Choroid plexus epithelial cell (primary cell): Measurements from ENCODE around the gene HSD3B1.

Experiments used
- DNase-seq: peaks from one replicate; pipeline ENCODE4 v3.0.0-alpha.2; 2010; ENCODE audit warnings: low read depth
- H3K4me3 ChIP-seq: 2 replicates; pipeline ENCODE4 v1.5.1; 2011; ENCODE audit warnings: low read depth, mild to moderate bottlenecking, control low read depth, low read length, moderate library complexity
- CTCF ChIP-seq: conservative IDR thresholded peaks from 2 replicates; pipeline ENCODE4 v1.5.1; 2011; ENCODE audit warnings: low read depth, mild to moderate bottlenecking, control low read depth, inconsistent platforms, low read length, moderate library complexity

The HSD3B1 gene

GRCh38 chr1:119506941-119507340 lies at the start of gene HSD3B1:
Gene HSD3B1, plus strand, starts transcription at chr1:119507210. Its CDS starts 267 bp downstream, at chr1:119507477.
- no peak for DNase-seq
- no peak within 1 kb of the TSS for H3K4me3 ChIP-seq
- TF ChIP-seq CTCF = no peak

GRCh38 chr1:119462964-119463363 lies 44.0 kb upstream of the HSD3B1 start:
- no peak for TF ChIP-seq CTCF
- DNase-seq = no peak

GRCh38 chr1:119463569-119463968 lies 43.4 kb upstream of the HSD3B1 start:
- H3K4me3 ChIP-seq = no peak overlapping the region
- no peak for DNase-seq
- no peak for TF ChIP-seq CTCF

More at GRCh38 chr1:119462964-119463363, 44.0 kb upstream of the HSD3B1 start:
- H3K4me3 ChIP-seq = no peak overlapping the region

GRCh38 chr1:119466445-119466844 lies 40.6 kb upstream of the HSD3B1 start:
- no peak for TF ChIP-seq CTCF
- DNase-seq = no peak
- H3K4me3 ChIP-seq = no peak overlapping the region

- no peak for DNase-seq
- TF ChIP-seq CTCF = no peak
- H3K4me3 ChIP-seq = no peak overlapping the region
These were observed 39.8 kb upstream of the HSD3B1 start for GRCh38 chr1:119467219-119467618.

- H3K4me3 ChIP-seq = no peak overlapping the region
- TF ChIP-seq CTCF = no peak
- no peak for DNase-seq
These were observed 38.9 kb upstream of the HSD3B1 start for GRCh38 chr1:119467857-119468668.

- no peak for TF ChIP-seq CTCF
- no peak overlapping the region for H3K4me3 ChIP-seq
- no peak for DNase-seq
These were observed 37.3 kb upstream of the HSD3B1 start for GRCh38 chr1:119469741-119470140.
